Natural killer cell (primary cell): ENCODE results near the gene BBX. TPM values are rescaled to one million over a fixed set of nuclear protein-coding genes. Genes with fewer than 3 reads are reported as not detected.

Source experiments
- ATAC-seq, 3 donors: fragments of 150-1000 bp in 2 of 3; fragments of 200-7000 bp in 1 of 3; cut with Tn5 transposase; 1 replicate in 1 of 3; 2 replicates in 2 of 3; pipeline ENCODE4 v1.10.0; 2021; ENCODE audit warnings: mild to moderate bottlenecking in 2 of 3, moderate library complexity in 2 of 3
- DNase-seq, 2 donors: peaks; one replicate each; pipeline versions ENCODE4 v3.0.0 to v3.0.0-alpha.2; 2013 to 2021; ENCODE audit warnings: mixed read lengths in 1 of 2
- H3K27ac ChIP-seq: one replicate; pipeline ENCODE4 v1.5.1; 2013; ENCODE audit warnings: mild to moderate bottlenecking, low read length
- H3K27me3 ChIP-seq: one replicate; pipeline ENCODE4 v1.6.1; 2013; ENCODE audit warnings: low read length; ENCODE audit not compliant: control insufficient read depth, insufficient read depth
- H3K36me3 ChIP-seq: one replicate; pipeline ENCODE4 v1.6.1; 2013; ENCODE audit warnings: low read length; ENCODE audit not compliant: control insufficient read depth, insufficient read depth
- H3K4me1 ChIP-seq: one replicate; pipeline ENCODE4 v1.6.1; 2013; ENCODE audit warnings: low read length; ENCODE audit not compliant: control insufficient read depth, insufficient read depth
- H3K4me3 ChIP-seq: one replicate; pipeline ENCODE4 v1.5.1; 2013; ENCODE audit warnings: low read length
- H3K9me3 ChIP-seq: one replicate; pipeline ENCODE4 v1.6.1; 2013; ENCODE audit warnings: low read length; ENCODE audit not compliant: control insufficient read depth, insufficient read depth
- H3K27ac Mint-ChIP-seq, 2 donors: one replicate each; pipeline ENCODE4 v1.8.0; 2022; ENCODE audit warnings: mild to moderate bottlenecking in 2 of 2, mixed read lengths in 2 of 2, moderate library complexity in 1 of 2
- H3K27me3 Mint-ChIP-seq, 2 donors: one replicate each; pipeline ENCODE4 v1.8.0; 2022; ENCODE audit warnings: low read depth in 2 of 2, mixed read lengths in 2 of 2
- H3K36me3 Mint-ChIP-seq: one replicate; pipeline ENCODE4 v1.8.0; 2022; ENCODE audit warnings: mixed read lengths
- H3K4me1 Mint-ChIP-seq, 2 donors: one replicate each; pipeline ENCODE4 v1.8.0; 2022; ENCODE audit warnings: mixed read lengths in 2 of 2
- H3K4me3 Mint-ChIP-seq: one replicate; pipeline ENCODE4 v1.8.0; 2022; ENCODE audit warnings: mild to moderate bottlenecking, moderate library complexity, mixed read lengths
- H3K9me3 Mint-ChIP-seq, 2 donors: one replicate each; pipeline ENCODE4 v1.8.0; 2022; ENCODE audit warnings: mixed read lengths in 2 of 2
- WGBS: methylation state at CpG from one replicate; pipeline ENCODE4 v1.1.7; 2013; ENCODE audit warnings: missing lambda C conversion rate; ENCODE audit not compliant: insufficient coverage; 5-methylcytosine and 5-hydroxymethylcytosine counted together
- intact Hi-C: fragments of 100-400 bp; cut with micrococcal nuclease; formaldehyde crosslinking; loops from one replicate; pipeline ENCODE4 v1.14.2; 2022
- total RNA-seq, 4 donors: library from RNA; stranded (reverse); fragments of 120-200 nt in 1 of 4; gene quantifications; one replicate each; pipeline versions ENCODE4 v1.2.3 to v1.2.4, GENCODE V29; 2013 to 2022
- TF ChIP-seq, protein P1 (sequence below): fragments of 200-600 bp; IDR thresholded peaks from one replicate; pipeline ENCODE4 v1.8.0; 2022; ENCODE audit warnings: antibody characterized with exemption

BBX gene
- total RNA-seq, 3 donors from 2014 or later (not counting 1 experiment from before 2014, with no cell fraction given), result 80.0 to 87.1 (median 83.4) TPM

DNA sequence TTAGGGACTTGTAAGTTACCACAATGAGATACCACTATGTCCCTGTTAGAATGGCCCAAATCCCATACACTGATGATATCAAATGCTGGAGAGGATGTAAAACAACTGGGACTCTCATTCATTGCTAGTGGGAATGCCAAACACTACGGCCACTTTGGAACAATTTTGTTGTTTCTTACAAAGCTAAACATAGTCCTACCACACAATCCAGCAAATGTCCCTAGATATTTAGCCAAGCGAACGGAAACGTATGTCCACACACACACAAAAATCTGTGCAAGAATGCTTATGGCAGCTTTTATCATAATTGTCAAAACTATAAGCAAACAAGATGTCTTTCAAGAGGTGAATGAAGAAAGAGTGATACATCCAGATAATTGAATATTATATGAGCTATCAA is 296.9 kb downstream of the BBX start:
- H3K36me3 Mint-ChIP-seq, result no peaks in the 10 kb centered on the region
- no peak overlapping the region for H3K4me3 Mint-ChIP-seq
- Histone ChIP-seq H3K27ac (no peak overlapping the region), H3K4me3 (no peak overlapping the region), H3K4me1 (no peaks in the 10 kb centered on the region), H3K36me3 (no peaks in the 10 kb centered on the region), H3K9me3 (no peaks in the 10 kb centered on the region), H3K27me3 (peaks cover 3% of the 10 kb centered on the region)
- ATAC-seq, result no peak
- no peaks in the 10 kb centered on the region for H3K9me3 Mint-ChIP-seq
- intact Hi-C loops, result no loop called here
- peaks cover 15 to 19% of the 10 kb centered on the region in 2 donors for H3K27me3 Mint-ChIP-seq
- H3K4me1 Mint-ChIP-seq, result no peaks in the 10 kb centered on the region
- no peak for DNase-seq
- no peak overlapping the region for H3K27ac Mint-ChIP-seq
- WGBS, result 88% methylated on average over 4 of the region's 4 CpGs
- TF ChIP-seq, protein P1, sequence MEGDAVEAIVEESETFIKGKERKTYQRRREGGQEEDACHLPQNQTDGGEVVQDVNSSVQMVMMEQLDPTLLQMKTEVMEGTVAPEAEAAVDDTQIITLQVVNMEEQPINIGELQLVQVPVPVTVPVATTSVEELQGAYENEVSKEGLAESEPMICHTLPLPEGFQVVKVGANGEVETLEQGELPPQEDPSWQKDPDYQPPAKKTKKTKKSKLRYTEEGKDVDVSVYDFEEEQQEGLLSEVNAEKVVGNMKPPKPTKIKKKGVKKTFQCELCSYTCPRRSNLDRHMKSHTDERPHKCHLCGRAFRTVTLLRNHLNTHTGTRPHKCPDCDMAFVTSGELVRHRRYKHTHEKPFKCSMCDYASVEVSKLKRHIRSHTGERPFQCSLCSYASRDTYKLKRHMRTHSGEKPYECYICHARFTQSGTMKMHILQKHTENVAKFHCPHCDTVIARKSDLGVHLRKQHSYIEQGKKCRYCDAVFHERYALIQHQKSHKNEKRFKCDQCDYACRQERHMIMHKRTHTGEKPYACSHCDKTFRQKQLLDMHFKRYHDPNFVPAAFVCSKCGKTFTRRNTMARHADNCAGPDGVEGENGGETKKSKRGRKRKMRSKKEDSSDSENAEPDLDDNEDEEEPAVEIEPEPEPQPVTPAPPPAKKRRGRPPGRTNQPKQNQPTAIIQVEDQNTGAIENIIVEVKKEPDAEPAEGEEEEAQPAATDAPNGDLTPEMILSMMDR, result no peak

DNA sequence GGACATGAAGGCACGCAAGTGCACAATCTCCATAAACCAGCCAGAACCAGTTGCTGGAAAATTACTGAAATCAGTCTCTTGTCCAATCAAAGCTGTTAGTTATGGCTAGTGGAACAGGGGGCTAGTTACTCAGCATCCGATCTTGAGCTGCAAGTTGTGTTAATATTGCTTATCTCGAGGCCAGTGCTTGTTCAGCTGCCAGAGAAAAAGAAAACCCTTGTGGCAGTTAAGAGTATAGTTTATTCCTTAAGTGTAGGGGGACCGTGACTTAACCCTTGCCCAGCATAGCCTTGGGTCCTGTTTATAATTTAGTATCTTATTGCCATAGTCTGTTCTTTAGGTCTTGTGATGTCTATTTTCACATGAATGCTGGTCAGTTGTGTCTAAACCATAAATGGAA is 299.5 kb downstream of the BBX start:
- Histone ChIP-seq H3K4me1 (no peaks in the 10 kb centered on the region), H3K27me3 (peaks cover 3% of the 10 kb centered on the region), H3K27ac (no peak overlapping the region), H3K36me3 (no peaks in the 10 kb centered on the region), H3K4me3 (no peak overlapping the region), H3K9me3 (no peaks in the 10 kb centered on the region)
- H3K36me3 Mint-ChIP-seq, result no peaks in the 10 kb centered on the region
- no peak overlapping the region for H3K27ac Mint-ChIP-seq
- no peaks in the 10 kb centered on the region for H3K9me3 Mint-ChIP-seq
- no peak overlapping the region for H3K4me3 Mint-ChIP-seq
- 96% methylated on average over 4 of the region's 4 CpGs for WGBS
- no peaks in the 10 kb centered on the region for H3K4me1 Mint-ChIP-seq
- DNase-seq (no peak), ATAC-seq (no peak)
- intact Hi-C loops, result no loop called here
- peaks cover 18 to 19% of the 10 kb centered on the region in 2 donors for H3K27me3 Mint-ChIP-seq
- TF ChIP-seq, protein P1, result no peak

DNA sequence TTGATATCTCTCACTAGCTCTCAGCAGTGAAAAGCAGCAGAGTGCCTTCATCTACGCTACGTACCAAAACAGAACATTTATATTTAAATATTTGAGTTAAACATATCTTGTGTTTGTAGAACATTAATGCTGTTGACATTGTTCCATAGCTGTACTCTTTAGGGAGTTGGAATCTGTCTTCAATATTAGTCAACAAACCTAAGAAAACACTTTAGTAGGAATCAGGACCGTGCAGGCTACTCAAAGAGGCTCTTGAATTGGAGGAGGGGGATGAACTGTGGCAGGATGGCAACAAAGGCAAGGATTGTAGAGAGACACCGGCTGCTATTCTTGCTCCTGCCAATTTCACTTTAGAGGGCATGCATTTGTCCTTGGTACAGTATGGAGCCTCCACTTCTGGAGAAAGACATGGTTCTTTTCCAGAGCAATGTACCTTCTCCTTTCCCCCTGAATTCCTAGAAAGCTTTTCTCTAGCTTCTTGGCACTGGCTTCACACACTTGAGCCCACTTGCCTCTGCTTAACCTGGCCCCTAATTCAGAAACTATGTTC is 302.1 kb downstream of the BBX start:
- no peak overlapping the region for H3K4me3 ChIP-seq
- WGBS, result 100% methylated on average over 2 of the region's 4 CpGs
- ATAC-seq (no peak), DNase-seq (no peak)
- no peaks in the 10 kb centered on the region for H3K4me1 ChIP-seq
- Mint-ChIP-seq H3K36me3 (no peaks in the 10 kb centered on the region), H3K27me3 (peaks cover 11 to 13% of the 10 kb centered on the region in 2 donors), H3K27ac (no peak overlapping the region), H3K9me3 (no peaks in the 10 kb centered on the region), H3K4me1 (no peaks in the 10 kb centered on the region), H3K4me3 (no peak overlapping the region)
- intact Hi-C loops, result no loop called here
- TF ChIP-seq, protein P1, result no peak
- H3K9me3 ChIP-seq, result no peaks in the 10 kb centered on the region
- H3K36me3 ChIP-seq, result no peaks in the 10 kb centered on the region
- H3K27me3 ChIP-seq, result peaks cover 2% of the 10 kb centered on the region
- H3K27ac ChIP-seq, result no peak overlapping the region

DNA sequence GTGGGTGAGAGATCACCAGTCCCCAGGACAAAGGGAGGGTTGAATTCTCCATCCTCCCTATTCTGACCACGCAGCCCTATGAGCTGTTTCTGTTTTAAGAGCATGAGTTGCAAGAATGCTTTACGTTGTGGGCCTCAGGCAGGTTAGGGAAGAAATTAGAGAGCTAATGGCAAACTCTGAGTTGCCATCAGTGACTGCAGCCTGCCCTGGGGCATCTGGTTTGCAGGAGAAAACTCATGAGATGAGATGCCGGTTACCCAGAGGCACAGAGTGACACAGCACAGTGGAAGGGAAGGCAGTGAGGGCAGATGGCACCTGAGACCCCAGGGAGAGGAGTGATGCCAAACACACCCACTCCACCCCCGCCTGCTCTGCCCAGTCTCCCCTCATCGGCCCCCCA is 302.8 kb downstream of the BBX start:
- Histone ChIP-seq H3K4me3 (no peak overlapping the region), H3K27ac (no peak overlapping the region), H3K36me3 (no peaks in the 10 kb centered on the region), H3K9me3 (no peaks in the 10 kb centered on the region), H3K4me1 (no peaks in the 10 kb centered on the region), H3K27me3 (no peaks in the 10 kb centered on the region)
- TF ChIP-seq, protein P1, result no peak
- no peak for ATAC-seq
- Mint-ChIP-seq H3K27me3 (peaks cover 10 to 12% of the 10 kb centered on the region in 2 donors), H3K9me3 (no peaks in the 10 kb centered on the region), H3K4me1 (no peaks in the 10 kb centered on the region), H3K36me3 (no peaks in the 10 kb centered on the region), H3K4me3 (no peak overlapping the region), H3K27ac (no peak overlapping the region)
- DNase-seq, result no peak
- WGBS, result 83% methylated on average over 3 of the region's 5 CpGs
- intact Hi-C loops, result no loop called here
